HEK293T (cell line): Measurements from ENCODE around the gene RXFP3.

Experiments
- BHLHE40 ChIP-seq: fragments of 450-650 bp; IDR thresholded peaks from 2 replicates; pipeline ENCODE4 v1.6.1; 2016; ENCODE audit warnings: mild to moderate bottlenecking, moderate library complexity, borderline replicate concordance
- CTBP1 ChIP-seq: fragments of 450-650 bp; IDR thresholded peaks from 2 replicates; pipeline ENCODE4 v1.6.1; 2016; ENCODE audit warnings: borderline replicate concordance
- ELF4 ChIP-seq: fragments of 450-650 bp; IDR thresholded peaks from 2 replicates; pipeline ENCODE4 v1.6.1; 2017; ENCODE audit warnings: antibody characterized with exemption
- FOXA1 ChIP-seq: fragments of 450-650 bp; IDR thresholded peaks from 2 replicates; pipeline ENCODE4 v1.6.1; 2016; ENCODE audit warnings: mild to moderate bottlenecking
- FOXK2 ChIP-seq: fragments of 450-650 bp; IDR thresholded peaks from 2 replicates; pipeline ENCODE4 v1.6.1; 2016; ENCODE audit warnings: mild to moderate bottlenecking
- FOXM1 ChIP-seq: fragments of 450-650 bp; IDR thresholded peaks from 2 replicates; pipeline ENCODE4 v1.6.1; 2017; ENCODE audit warnings: mild to moderate bottlenecking, borderline replicate concordance
- L3MBTL2 ChIP-seq: fragments of 450-650 bp; conservative IDR thresholded peaks from 2 replicates; pipeline ENCODE4 v1.6.1; 2016; ENCODE audit warnings: mild to moderate bottlenecking
- LEF1 ChIP-seq: fragments of 450-650 bp; IDR thresholded peaks from 2 replicates; pipeline ENCODE4 v1.6.1; 2017; ENCODE audit warnings: mild to moderate bottlenecking, borderline replicate concordance
- NFRKB ChIP-seq: fragments of 450-650 bp; IDR thresholded peaks from 2 replicates; pipeline ENCODE4 v1.6.1; 2016; ENCODE audit warnings: mild to moderate bottlenecking, moderate library complexity
- PKNOX1 ChIP-seq: fragments of 450-650 bp; IDR thresholded peaks from 2 replicates; pipeline ENCODE4 v1.6.1; 2016
- SUZ12 ChIP-seq: fragments of 450-650 bp; IDR thresholded peaks from 2 replicates; pipeline ENCODE4 v1.6.1; 2016; ENCODE audit warnings: mild to moderate bottlenecking
- TARDBP ChIP-seq: fragments of 450-650 bp; IDR thresholded peaks from 2 replicates; pipeline ENCODE4 v1.6.1; 2016
- ZNF384 ChIP-seq: fragments of 450-650 bp; IDR thresholded peaks from 2 replicates; pipeline ENCODE4 v1.6.1; 2016

GRCh38 chr5:33894566-33894965 is 41.6 kb upstream of the RXFP3 start:
- TF ChIP-seq FOXK2 (no peak), PKNOX1 (no peak), FOXM1 (no peak), FOXA1 (no peak), TARDBP (no peak), LEF1 (no peak), NFRKB (no peak), BHLHE40 (no peak), CTBP1 (no peak), ELF4 (no peak), L3MBTL2 (no peak), ZNF384 (no peak), SUZ12 (no peak)
